ENCODE measurements around the gene SALL2. TPM values are rescaled to one million over a fixed set of nuclear protein-coding genes. Genes with fewer than 3 reads are reported as not detected.

The SALL2 gene
- total RNA-seq, 1 donor from 2014 or later = 4.9 TPM

- ATAC-seq (no peak), DNase-seq (ENCODE audit: missing footprints) (no peak)
- intact Hi-C loops (cut with DNase I) = no loop called here
These were observed 7.1 kb upstream of the SALL2 start for GRCh38 chr14:21533294-21533693.

GRCh38 chr14:21529515-21529914, 3.4 kb upstream of the SALL2 start:
- DNase-seq (ENCODE audit: missing footprints) (no peak), ATAC-seq (no peak)
- intact Hi-C loops (cut with DNase I) = no loop called here

- ATAC-seq = no peak
- DNase-seq (ENCODE audit: missing footprints) = no peak
- intact Hi-C loops (cut with DNase I) = no loop called here
These were observed 2.5 kb upstream of the SALL2 start for GRCh38 chr14:21528381-21529348.

- DNase-seq (ENCODE audit: missing footprints) = no peak
- intact Hi-C loops (cut with DNase I) = no loop called here
- ATAC-seq = no peak
These were observed 1.2 kb upstream of the SALL2 start for GRCh38 chr14:21527318-21527679.

GRCh38 chr14:21526672-21527317, 649 bp upstream of the SALL2 start:
- intact Hi-C loops (cut with DNase I) = no loop called here
- DNase-seq (ENCODE audit: missing footprints) = no peak
- ATAC-seq = no peak

GRCh38 chr14:21525571-21525961, 580 bp downstream of the SALL2 start:
- no peak for DNase-seq (ENCODE audit: missing footprints)
- ATAC-seq = no peak

GRCh38 chr14:21524575-21525490, 1.3 kb downstream of the SALL2 start:
- intact Hi-C loops (cut with DNase I) = no loop called here
- ATAC-seq = no peak
- no peak for DNase-seq (ENCODE audit: missing footprints)

More at GRCh38 chr14:21525571-21525961, 580 bp downstream of the SALL2 start:
- intact Hi-C loops (cut with DNase I) = no loop called here

GRCh38 chr14:21523203-21523602, 2.9 kb downstream of the SALL2 start:
- ATAC-seq = no peak
- intact Hi-C loops (cut with DNase I) = no loop called here
- DNase-seq (ENCODE audit: missing footprints) = peak; percentile 27

- intact Hi-C loops (cut with DNase I) = no loop called here
- ATAC-seq (no peak), DNase-seq (ENCODE audit: missing footprints) (no peak)
These were observed 4.6 kb downstream of the SALL2 start for GRCh38 chr14:21521501-21521900.

GRCh38 chr14:21520767-21521166, 5.4 kb downstream of the SALL2 start:
- DNase-seq (ENCODE audit: missing footprints) = no peak
- intact Hi-C loops (cut with DNase I) = no loop called here
- no peak for ATAC-seq

- no peak for DNase-seq (ENCODE audit: missing footprints)
- no peak for ATAC-seq
- intact Hi-C loops (cut with DNase I) = no loop called here
These were observed 7.4 kb downstream of the SALL2 start for GRCh38 chr14:21518725-21519124.

GRCh38 chr14:21514341-21514740, 11.8 kb downstream of the SALL2 start:
- intact Hi-C loops (cut with DNase I) = loop anchor here (5.0 kb wide), 1 partner anchor 43 kb away; no protein-coding TSS in a partner anchor
- ATAC-seq = no peak
- no peak for DNase-seq (ENCODE audit: missing footprints)

GRCh38 chr14:21510735-21511657, 15.2 kb downstream of the SALL2 start, which contains the start of gene METTL3:
Gene METTL3, minus strand, starts transcription at chr14:21511340. Its CDS starts 117 bp downstream, at chr14:21511223.
- peak; percentile 99 for DNase-seq (ENCODE audit: missing footprints)
- intact Hi-C loops (cut with DNase I) = loop anchor here (1.0 to 5.0 kb wide), 2 partner anchors 34 to 46 kb away; partner anchors contain the start of gene TOX4

GRCh38 chr14:21509432-21510143, 16.6 kb downstream of the SALL2 start:
- intact Hi-C loops (cut with DNase I) = loop anchor here (5.0 kb wide), 1 partner anchor 48 kb away; no protein-coding TSS in a partner anchor
- ATAC-seq = no peak

More at GRCh38 chr14:21510735-21511657, 15.2 kb downstream of the SALL2 start, which contains the start of gene METTL3:
- peak; percentile 99 for ATAC-seq

GRCh38 chr14:21506557-21506956, 19.6 kb downstream of the SALL2 start:
- intact Hi-C loops (cut with DNase I) = no loop called here
- no peak for DNase-seq (ENCODE audit: missing footprints)
- no peak for ATAC-seq

More at GRCh38 chr14:21509432-21510143, 16.6 kb downstream of the SALL2 start:
- no peak for DNase-seq (ENCODE audit: missing footprints)

- ATAC-seq = no peak
- intact Hi-C loops (cut with DNase I) = no loop called here
- DNase-seq (ENCODE audit: missing footprints) = no peak
These were observed 21.1 kb downstream of the SALL2 start for GRCh38 chr14:21505012-21505553.

GRCh38 chr14:21503376-21503775, 22.8 kb downstream of the SALL2 start:
- intact Hi-C loops (cut with DNase I) = no loop called here
- ATAC-seq (no peak), DNase-seq (ENCODE audit: missing footprints) (no peak)
